ENCODE results near the gene PQBP1.

PQBP1 gene

DNA sequence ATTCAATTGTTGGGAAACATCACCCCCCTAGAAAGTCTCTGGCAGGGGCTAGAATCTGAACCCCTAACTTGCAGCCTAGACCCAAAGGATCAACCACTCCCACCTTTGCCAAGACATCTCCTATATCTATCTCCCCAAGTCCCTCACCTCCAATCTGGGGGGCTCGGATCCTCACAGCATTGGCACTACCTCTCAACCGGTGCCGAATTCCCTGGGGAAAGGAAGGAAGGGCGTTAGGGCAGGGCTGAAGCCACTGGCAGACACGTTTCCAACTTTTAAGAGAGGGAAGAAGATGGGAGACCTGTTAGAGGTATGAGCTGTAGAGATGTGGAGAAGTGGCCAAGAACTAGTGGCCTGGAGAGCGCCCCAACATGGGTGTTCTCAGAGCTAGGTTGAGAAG lies 2.8 kb upstream of the PQBP1 start:
- no peak for TF ChIP-seq EZH2 (IDR thresholded peaks at IDR 0.05; ENCODE audit: borderline replicate concordance, low read length)
- TF ChIP-seq, protein P1, sequence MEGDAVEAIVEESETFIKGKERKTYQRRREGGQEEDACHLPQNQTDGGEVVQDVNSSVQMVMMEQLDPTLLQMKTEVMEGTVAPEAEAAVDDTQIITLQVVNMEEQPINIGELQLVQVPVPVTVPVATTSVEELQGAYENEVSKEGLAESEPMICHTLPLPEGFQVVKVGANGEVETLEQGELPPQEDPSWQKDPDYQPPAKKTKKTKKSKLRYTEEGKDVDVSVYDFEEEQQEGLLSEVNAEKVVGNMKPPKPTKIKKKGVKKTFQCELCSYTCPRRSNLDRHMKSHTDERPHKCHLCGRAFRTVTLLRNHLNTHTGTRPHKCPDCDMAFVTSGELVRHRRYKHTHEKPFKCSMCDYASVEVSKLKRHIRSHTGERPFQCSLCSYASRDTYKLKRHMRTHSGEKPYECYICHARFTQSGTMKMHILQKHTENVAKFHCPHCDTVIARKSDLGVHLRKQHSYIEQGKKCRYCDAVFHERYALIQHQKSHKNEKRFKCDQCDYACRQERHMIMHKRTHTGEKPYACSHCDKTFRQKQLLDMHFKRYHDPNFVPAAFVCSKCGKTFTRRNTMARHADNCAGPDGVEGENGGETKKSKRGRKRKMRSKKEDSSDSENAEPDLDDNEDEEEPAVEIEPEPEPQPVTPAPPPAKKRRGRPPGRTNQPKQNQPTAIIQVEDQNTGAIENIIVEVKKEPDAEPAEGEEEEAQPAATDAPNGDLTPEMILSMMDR (IDR thresholded peaks at IDR 0.05; ENCODE audit: low read length) = no peak
- Histone ChIP-seq H2AFZ (ENCODE audit: low read length) (no peak overlapping the region), H3K9me2 (ENCODE audit: low read depth, low read length) (no peaks in the 10 kb centered on the region), H4K20me1 (ENCODE audit: insufficient read depth, low read length) (no peaks in the 10 kb centered on the region), H3K27me3 (ENCODE audit: insufficient read depth, low read length) (no peaks in the 10 kb centered on the region), H3K27ac (ENCODE audit: low read depth, low read length, poor library complexity, severe bottlenecking) (no peak overlapping the region), H3K4me3 (ENCODE audit: low read depth, low read length, poor library complexity, severe bottlenecking) (no peak overlapping the region), H3K36me3 (ENCODE audit: insufficient read depth, low read length) (peaks cover 39% of the 10 kb centered on the region), H3K9me3 (ENCODE audit: low read length) (no peaks in the 10 kb centered on the region), H3F3A (ENCODE audit: insufficient read depth, low read length) (no peaks in the 10 kb centered on the region), H3K4me2 (ENCODE audit: low read length) (no peak overlapping the region), H3K79me2 (ENCODE audit: insufficient read depth, low read length) (peaks cover 13% of the 10 kb centered on the region; the same call in 1 of the 2 replicates), H3K9ac (ENCODE audit: low read length) (no peak overlapping the region), H3K4me1 (ENCODE audit: insufficient read depth, low read length, severe bottlenecking) (peaks cover 37% of the 10 kb centered on the region)

DNA sequence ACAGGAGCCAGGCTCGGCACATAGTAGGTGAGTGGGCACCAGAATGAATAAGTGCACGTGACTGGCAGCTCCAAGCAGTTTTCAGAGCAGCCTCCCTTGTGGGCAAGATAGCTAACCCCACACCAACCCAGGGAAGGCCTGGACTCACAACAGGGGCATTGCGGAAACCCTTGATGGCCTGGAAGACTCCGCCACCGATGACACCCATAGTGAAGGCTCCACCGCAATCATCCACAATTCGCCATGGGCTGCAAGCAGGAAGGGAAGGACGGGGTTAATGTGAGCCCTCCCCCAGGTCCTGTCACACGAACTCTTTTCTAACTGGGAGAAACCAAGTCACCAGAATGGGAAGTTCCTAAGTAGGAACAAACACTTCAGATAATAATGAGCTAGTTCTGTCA lies 1.1 kb upstream of the PQBP1 start:
- Histone ChIP-seq H2AFZ (ENCODE audit: low read length) (no peak overlapping the region), H3K9me2 (ENCODE audit: low read depth, low read length) (no peaks in the 10 kb centered on the region), H4K20me1 (ENCODE audit: insufficient read depth, low read length) (no peaks in the 10 kb centered on the region), H3K9ac (ENCODE audit: low read length) (peak overlapping the region; percentile 99), H3K27me3 (ENCODE audit: insufficient read depth, low read length) (no peaks in the 10 kb centered on the region), H3K4me1 (ENCODE audit: insufficient read depth, low read length, severe bottlenecking) (peaks cover 29% of the 10 kb centered on the region), H3K27ac (ENCODE audit: low read depth, low read length, poor library complexity, severe bottlenecking) (peak overlapping the region; percentile 90), H3K4me2 (ENCODE audit: low read length) (peak overlapping the region; percentile 96), H3K9me3 (ENCODE audit: low read length) (no peaks in the 10 kb centered on the region), H3F3A (ENCODE audit: insufficient read depth, low read length) (no peaks in the 10 kb centered on the region), H3K79me2 (ENCODE audit: insufficient read depth, low read length) (peaks cover 13% of the 10 kb centered on the region; the same call in 1 of the 2 replicates), H3K36me3 (ENCODE audit: insufficient read depth, low read length) (peaks cover 49% of the 10 kb centered on the region), H3K4me3 (ENCODE audit: low read depth, low read length, poor library complexity, severe bottlenecking) (peak overlapping the region; percentile 100)
- TF ChIP-seq, protein P1 (IDR thresholded peaks at IDR 0.05; ENCODE audit: low read length) = no peak
- TF ChIP-seq EZH2 (IDR thresholded peaks at IDR 0.05; ENCODE audit: borderline replicate concordance, low read length) = no peak

DNA sequence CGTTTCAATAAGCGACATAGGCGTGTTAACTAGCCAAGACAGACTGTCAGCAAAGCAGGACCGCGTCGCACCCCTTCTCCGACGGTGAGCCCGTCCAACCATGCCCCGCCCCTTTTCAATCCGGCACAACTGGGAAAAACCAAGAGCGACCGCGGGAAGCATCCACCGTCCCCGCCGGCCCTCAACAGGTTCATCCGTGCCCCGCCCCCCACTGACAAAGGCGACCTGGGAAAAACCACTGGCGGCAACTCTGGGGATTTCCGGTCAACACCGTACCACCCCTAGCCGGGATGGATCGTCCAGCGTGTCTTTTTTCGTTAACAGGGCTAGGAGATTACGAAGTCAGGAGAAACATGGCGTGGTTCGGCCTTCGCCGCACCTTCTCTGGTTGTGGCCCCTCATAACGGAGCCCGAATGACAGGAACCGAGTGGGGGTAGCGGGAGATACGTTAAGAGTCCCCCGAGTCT lies 539 bp upstream of the PQBP1 start:
- Histone ChIP-seq H3F3A (ENCODE audit: insufficient read depth, low read length) (no peaks in the 10 kb centered on the region), H3K9ac (ENCODE audit: low read length) (peak overlapping the region; percentile 99), H4K20me1 (ENCODE audit: insufficient read depth, low read length) (no peaks in the 10 kb centered on the region), H2AFZ (ENCODE audit: low read length) (no peak overlapping the region), H3K79me2 (ENCODE audit: insufficient read depth, low read length) (peaks cover 13% of the 10 kb centered on the region; the same call in 1 of the 2 replicates), H3K27me3 (ENCODE audit: insufficient read depth, low read length) (no peaks in the 10 kb centered on the region), H3K4me1 (ENCODE audit: insufficient read depth, low read length, severe bottlenecking) (peaks cover 24% of the 10 kb centered on the region), H3K4me2 (ENCODE audit: low read length) (peak overlapping the region; percentile 96), H3K9me3 (ENCODE audit: low read length) (no peaks in the 10 kb centered on the region), H3K4me3 (ENCODE audit: low read depth, low read length, poor library complexity, severe bottlenecking) (peak overlapping the region; percentile 100), H3K27ac (ENCODE audit: low read depth, low read length, poor library complexity, severe bottlenecking) (peak overlapping the region; percentile 90), H3K9me2 (ENCODE audit: low read depth, low read length) (no peaks in the 10 kb centered on the region), H3K36me3 (ENCODE audit: insufficient read depth, low read length) (peaks cover 54% of the 10 kb centered on the region)
- no peak for TF ChIP-seq EZH2 (IDR thresholded peaks at IDR 0.05; ENCODE audit: borderline replicate concordance, low read length)
- TF ChIP-seq, protein P1 (IDR thresholded peaks at IDR 0.05; ENCODE audit: low read length) = no peak

All from OCI-LY1 (cell line).